Stimulated activated CD4-positive, alpha-beta T cell treated with anti-CD3 and anti-CD28 coated beads, Interleukin-2, amount 100 ng/mL, for 4 hours (primary cell): ENCODE measurements around the gene BDKRB2.
"Not testable (repeated sequence)": the region's sequence is repeated elsewhere in the genome, so short reads cannot be mapped to it uniquely, and the experiment has no call there.

Source experiments
- DNase-seq: peaks from one replicate; pipeline ENCODE4 v3.0.0-alpha.2; 2020; ENCODE audit warnings: low read depth

The BDKRB2 gene

GRCh38 chr14:96225213-96225612 is 20.6 kb downstream of the BDKRB2 start:
- DNase-seq: no peak

DNA sequence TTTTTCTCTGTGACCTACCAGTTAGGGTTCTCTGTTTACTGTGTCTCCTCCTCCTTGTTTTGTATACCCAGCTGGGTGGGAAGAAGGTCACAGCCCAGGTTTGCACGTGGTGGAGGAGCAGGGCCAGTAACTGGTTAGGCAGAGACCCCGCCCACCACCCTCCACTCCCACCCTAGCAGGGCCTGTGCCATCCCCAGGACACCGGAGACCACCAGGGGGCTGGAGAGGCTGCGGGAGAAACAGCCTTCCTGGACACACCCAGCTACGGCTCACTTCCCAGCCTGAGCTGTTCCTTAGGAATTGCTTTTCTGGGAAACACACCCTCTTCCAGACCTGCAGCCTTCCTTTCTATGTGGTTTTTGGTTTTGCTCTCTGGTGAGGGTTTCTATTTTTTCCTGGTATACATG is 21.1 kb downstream of the BDKRB2 start:
- DNase-seq: no peak

DNA sequence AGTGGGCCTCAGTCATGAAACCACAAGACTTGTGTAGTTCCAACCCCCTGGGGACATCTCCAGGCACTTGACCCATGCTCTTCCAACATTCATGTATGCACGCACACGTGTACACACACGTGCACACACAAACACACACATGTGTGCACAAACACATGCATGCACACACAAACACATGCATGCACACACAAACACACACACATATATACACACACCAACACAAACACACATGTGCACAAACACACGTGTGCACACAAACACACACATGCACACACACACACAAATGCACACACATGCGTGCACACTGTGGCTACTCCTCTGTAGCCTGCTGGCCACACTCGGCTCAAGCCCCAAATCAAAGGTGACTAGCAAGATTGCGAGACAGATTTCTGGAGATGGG is 22.8 kb downstream of the BDKRB2 start:
- no peak for DNase-seq

GRCh38 chr14:96229315-96229714 is 24.7 kb downstream of the BDKRB2 start:
- no peak for DNase-seq

DNA sequence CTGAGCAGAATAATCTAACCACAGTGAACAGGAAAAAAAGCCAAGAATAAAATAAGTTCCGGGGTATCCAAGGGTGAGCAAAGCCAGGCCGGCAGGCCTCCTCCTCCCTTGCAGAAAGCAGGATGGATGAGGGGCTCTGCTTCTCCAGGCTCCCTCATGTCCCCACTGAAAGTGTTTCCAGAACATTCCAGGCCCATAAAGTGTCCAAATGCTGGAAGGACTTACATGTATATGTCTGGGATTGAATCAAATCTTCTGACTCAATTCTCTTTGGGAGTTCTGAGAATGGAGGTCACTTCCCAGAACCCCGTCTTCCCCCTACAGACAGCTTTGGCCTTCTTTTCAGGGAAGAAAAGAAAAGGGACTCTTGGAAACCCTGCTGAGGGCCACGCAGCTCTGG is 26.4 kb downstream of the BDKRB2 start:
- no peak for DNase-seq

DNA sequence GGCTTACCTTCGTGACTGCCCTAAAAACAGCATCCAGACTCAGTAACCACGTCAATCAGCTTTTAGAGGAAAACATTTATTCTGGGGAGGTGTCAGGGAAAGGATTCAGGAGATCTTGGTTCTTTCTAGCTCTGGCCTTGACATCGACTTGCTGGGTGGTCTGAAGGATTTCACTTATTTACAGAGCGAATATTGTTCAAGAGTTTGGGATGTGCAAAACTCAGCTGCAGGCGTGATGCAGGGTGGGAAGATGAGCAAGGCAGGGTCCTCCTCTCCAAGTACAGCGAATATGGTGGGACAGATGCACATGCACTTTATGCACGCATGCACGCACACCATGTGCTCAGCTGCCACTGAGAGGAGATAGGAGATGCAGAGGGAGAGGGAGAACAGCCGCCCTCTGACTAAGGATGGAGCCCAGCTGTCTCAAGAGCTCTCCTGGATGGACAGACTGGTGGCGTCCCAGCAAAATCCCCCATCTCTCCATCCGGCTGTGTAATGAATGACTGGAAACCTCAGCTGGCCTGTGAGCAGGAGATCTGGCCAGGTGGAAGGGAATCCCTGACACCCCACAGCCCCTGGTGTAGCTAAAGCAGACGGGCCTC is 27.0 kb downstream of the BDKRB2 start:
- DNase-seq: no peak

DNA sequence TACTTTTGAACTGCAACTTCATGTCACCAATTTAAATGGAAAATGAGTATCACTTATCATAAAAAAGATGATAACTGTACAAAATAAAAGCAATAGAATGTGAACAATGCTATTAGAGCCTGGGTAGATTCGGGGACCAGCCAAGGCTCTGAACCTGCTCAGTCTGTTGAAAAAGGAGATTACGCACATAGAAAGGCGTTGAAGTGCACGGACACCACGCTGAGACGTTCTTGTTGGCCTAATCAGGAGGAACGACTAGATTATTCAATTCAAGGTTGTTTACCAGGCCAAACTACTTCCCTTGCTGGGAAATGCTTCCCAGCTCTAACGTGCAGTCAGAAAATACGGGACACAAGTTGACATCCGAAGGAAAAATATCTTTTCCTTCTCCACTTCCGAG is 27.9 kb downstream of the BDKRB2 start:
- no peak for DNase-seq

GRCh38 chr14:96233661-96234060 is 29.0 kb downstream of the BDKRB2 start:
- DNase-seq: no peak

DNA sequence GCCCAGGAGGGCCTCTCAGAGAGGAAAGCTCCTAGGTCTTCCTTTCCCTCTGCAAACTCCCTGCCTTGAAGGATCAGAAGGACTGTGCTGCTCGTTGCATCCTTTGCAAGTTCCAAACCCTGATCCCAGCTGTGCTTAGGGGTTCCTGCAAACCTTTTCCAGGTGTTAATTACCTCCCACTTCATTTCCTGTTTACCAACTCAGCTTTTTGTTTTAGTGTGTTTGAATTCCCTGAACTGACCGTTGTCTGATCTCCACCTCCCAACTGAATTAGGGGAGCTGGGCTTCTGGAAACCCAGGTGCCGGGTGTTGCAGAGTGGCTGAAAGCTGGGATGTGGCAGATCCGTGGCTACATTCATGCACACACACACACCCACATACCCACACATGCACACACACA is 30.8 kb downstream of the BDKRB2 start:
- no peak for DNase-seq

- no peak for DNase-seq
These were observed 33.0 kb downstream of the BDKRB2 start for GRCh38 chr14:96237641-96238040.

GRCh38 chr14:96238676-96239265 is 34.1 kb downstream of the BDKRB2 start:
- DNase-seq: no peak

DNA sequence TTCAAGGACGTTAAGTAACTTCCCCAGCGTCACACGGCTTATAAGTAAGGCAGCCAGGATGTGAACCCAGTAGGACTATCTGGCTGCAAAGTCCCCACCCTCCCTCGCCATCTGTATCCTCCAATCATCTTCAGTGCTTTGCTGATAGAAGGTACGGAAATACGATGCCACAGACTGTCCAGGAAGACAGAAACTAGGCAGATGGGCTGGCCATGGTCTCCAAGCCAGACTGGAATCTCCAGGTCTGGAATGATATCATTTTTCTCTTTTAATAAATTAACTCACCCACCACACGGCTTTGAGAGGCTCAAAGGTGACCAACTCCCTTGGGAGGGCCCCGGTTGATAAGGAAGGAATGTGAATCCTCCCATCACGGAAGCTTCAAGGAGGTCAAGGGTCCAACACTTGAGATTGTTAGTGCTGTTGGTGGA is 35.1 kb downstream of the BDKRB2 start:
- no peak for DNase-seq

DNA sequence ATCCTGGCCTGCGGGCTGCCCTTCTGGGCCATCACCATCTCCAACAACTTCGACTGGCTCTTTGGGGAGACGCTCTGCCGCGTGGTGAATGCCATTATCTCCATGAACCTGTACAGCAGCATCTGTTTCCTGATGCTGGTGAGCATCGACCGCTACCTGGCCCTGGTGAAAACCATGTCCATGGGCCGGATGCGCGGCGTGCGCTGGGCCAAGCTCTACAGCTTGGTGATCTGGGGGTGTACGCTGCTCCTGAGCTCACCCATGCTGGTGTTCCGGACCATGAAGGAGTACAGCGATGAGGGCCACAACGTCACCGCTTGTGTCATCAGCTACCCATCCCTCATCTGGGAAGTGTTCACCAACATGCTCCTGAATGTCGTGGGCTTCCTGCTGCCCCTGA is 36.0 kb downstream of the BDKRB2 start:
- DNase-seq: no peak

GRCh38 chr14:96242126-96242525 is 37.5 kb downstream of the BDKRB2 start:
- DNase-seq: no peak

DNA sequence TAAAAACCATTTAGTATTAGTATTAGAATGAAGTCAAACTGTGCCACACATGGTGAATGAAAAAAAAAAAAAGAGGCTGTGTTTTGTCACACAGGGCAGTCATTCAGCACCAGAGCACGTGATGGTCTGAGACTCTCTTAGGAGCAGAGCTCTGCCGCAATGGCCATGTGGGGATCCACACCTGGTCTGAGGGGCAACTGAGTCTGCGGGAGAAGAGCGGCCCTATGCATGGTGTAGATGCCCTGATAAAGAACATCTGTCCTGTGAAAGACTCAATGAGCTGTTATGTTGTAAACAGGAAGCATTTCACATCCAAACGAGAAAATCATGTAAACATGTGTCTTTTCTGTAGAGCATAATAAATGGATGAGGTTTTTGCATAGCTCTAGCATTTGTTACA is 39.1 kb downstream of the BDKRB2 start:
- DNase-seq: no peak

- not testable (repeated sequence) for DNase-seq
These were observed 40.4 kb downstream of the BDKRB2 start for GRCh38 chr14:96245074-96245473.

DNA sequence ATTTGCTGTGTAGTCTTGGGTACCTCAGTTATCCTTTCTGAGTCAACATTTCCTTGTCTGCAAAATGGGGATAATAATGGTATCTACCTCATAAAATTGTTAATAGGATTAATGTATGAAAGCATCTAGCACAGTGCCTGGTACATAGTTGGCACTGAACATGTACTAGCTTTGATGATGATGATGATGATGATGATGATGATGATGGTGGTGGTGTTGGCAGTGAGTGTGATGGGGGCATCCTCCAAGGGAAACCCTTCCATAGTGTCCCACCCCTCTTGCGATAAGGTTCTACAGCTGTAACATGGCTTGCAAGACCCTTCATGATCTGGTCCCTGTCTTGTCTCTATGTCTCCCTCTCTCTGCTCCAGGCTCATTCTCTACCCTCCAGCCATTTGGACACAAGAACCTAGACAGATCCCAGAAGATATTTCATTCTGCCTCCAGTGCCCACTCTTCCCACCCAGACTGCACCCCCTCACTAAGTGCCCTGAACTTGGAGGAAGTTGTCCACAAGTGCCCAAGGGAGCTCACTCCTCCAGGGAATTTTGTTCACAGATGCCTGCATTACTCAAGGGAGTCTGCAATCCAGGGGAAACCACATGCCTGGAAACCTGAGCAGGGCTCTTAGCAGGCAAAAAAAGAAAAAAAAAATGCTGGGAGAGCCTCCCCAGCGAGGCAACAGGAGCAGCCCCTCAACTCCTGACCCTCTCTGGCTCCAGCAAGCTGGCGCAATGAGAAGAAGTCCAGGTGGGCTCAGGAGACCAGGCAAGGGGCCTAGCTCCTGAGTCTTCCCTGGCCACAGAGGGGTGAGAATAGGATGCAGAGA is 41.3 kb downstream of the BDKRB2 start:
- DNase-seq: no peak

DNA sequence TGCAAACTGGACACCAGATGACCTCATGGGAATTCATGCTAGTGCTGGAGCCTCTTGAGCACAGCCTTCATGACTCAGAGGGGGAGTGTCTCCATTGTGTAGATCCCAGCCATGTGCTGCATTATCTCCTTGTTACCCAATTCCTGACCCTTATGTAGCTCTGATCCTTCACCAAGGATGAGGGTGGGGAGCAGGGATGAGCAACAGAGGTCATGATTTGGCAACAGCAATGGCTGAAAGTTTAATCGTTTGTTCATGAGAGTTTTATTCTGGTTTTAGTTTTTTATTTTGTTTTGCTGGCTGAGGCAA is 41.9 kb downstream of the BDKRB2 start:
- no peak for DNase-seq

DNA sequence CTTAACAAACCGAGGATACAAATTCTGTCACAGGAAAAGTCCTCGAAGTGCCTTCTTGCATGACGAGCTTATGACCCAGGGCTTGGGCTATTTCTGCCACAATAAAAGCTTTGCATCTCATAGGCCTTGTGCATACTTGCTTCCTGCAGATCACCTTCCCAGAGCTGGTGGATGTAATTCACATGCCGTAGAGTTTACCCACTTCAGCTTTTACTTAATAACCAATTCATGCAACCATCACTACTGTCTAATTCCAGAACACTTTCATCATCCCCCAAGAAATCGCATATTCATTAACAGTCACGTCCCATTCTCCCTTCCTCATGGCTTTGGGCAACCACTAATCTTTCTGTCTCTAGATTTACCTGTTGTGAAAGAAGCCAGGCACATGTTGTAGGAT is 42.4 kb downstream of the BDKRB2 start:
- DNase-seq: no peak

DNA sequence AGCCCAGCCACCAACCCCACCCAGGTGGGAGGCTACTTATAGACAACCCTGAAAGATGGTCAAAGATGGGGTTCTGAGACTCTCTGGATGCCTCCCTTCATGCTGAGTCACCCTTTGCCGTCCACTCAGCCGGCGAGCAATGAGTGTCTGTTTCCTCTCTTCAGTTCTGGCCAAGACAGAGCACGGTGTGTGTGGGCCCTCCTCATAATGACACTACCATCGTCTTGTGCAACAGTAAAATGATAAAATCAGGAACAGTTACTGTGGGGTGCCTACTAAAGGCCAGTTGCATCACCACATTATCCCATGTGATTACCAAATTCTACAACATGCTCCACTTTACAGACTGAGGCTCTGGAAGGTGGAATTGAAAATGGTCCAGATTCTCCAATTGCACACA is 44.4 kb downstream of the BDKRB2 start:
- DNase-seq: no peak

- no peak for DNase-seq
These were observed 45.8 kb downstream of the BDKRB2 start for GRCh38 chr14:96250485-96250884.

GRCh38 chr14:96251656-96252155 is 47.1 kb downstream of the BDKRB2 start:
- DNase-seq: no peak

GRCh38 chr14:96252323-96252998 is 47.8 kb downstream of the BDKRB2 start:
- no peak for DNase-seq
